ENCODE results near the gene CSF2. TPM values are rescaled to one million over a fixed set of nuclear protein-coding genes. Genes with fewer than 3 reads are reported as not detected.
A peak's percentile ranks its signal among the peaks of the same experiment; 100 is the strongest.
"Not testable (repeated sequence)": the region's sequence is repeated elsewhere in the genome, so short reads cannot be mapped to it uniquely, and the experiment has no call there.

CSF2 gene
- total RNA-seq, 2 donors from 2014 or later = not detected

GRCh38 chr5:132103332-132103951 is 29.9 kb downstream of the CSF2 start:
- H3K9me3 ChIP-seq = no peaks in the 10 kb centered on the region
- DNase-seq (ENCODE audit: low spot score) (peak; percentile 85), ATAC-seq (ENCODE audit: insufficient number of reproducible peaks, low FRiP score, low read depth) (peak; percentile 65)
- H3K4me1 ChIP-seq (ENCODE audit: control insufficient read depth in 1 of 2, low read depth in 2 of 2) = peaks cover 17 to 31% of the 10 kb centered on the region in 2 donors
- H3K27ac ChIP-seq = peak overlapping the region; percentile 57 to 60
- peak; percentile 9 for TF ChIP-seq CTCF (IDR thresholded peaks at IDR 0.05)
- H3K4me3 ChIP-seq = no peak overlapping the region
- H3K27me3 ChIP-seq (replicated peaks; ENCODE audit: insufficient read depth) = no peaks in the 10 kb centered on the region
- no peaks in the 10 kb centered on the region for H3K36me3 ChIP-seq

GRCh38 chr5:132103969-132104391 is 30.4 kb downstream of the CSF2 start:
- Histone ChIP-seq H3K36me3 (no peaks in the 10 kb centered on the region), H3K27ac (peak overlapping the region; percentile 20 to 57), H3K4me1 (ENCODE audit: control insufficient read depth in 1 of 2, low read depth in 2 of 2) (peaks cover 17 to 26% of the 10 kb centered on the region in 2 donors), H3K9me3 (no peaks in the 10 kb centered on the region), H3K27me3 (replicated peaks; ENCODE audit: insufficient read depth) (no peaks in the 10 kb centered on the region), H3K4me3 (no peak overlapping the region)
- TF ChIP-seq CTCF (IDR thresholded peaks at IDR 0.05) = no peak
- DNase-seq (ENCODE audit: low spot score) (no peak), ATAC-seq (ENCODE audit: insufficient number of reproducible peaks, low FRiP score, low read depth) (no peak)

DNA sequence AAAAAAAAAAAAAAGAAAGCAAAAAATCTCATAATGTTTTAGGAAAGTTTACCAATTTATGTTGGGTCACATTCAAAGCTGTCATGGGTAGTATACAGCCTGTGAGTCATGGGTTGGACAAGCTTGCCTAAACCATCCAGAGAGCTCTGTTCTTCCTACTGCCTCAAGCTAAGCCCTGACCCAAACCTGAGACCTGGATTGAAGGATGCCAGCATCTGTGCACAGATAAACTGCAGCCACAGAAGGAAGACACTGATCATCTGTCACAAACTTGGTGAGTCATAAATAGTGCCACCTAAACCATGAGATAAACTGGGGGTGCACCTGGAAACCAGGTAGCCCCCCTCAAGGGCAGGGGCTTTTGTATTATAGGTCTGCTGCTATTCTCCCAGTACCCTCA is 31.0 kb downstream of the CSF2 start:
- no peak overlapping the region for H3K27ac ChIP-seq
- no peak for TF ChIP-seq CTCF (IDR thresholded peaks at IDR 0.05)

DNA sequence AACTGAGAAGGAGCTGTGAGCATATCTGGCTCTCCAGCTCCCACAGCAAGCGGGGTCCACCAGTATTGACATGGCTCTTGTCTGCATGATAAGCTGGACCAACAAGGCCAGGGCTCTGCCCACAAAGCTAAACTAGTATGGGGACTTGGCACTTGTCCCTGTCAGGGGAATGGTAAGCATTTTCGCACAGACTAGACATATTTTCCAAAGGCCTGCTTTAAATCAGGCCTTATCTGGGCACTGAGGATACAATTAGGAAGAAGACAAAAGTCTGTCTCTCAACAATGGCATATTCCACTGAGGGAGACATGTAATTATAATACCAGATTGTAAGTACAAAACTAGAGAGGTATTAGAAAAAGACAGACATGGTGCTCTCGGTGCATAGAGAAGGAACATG is 32.1 kb downstream of the CSF2 start:
- Histone ChIP-seq H3K9me3 (no peaks in the 10 kb centered on the region), H3K27me3 (replicated peaks; ENCODE audit: insufficient read depth) (no peaks in the 10 kb centered on the region), H3K4me3 (no peak overlapping the region), H3K27ac (no peak overlapping the region), H3K4me1 (ENCODE audit: control insufficient read depth in 1 of 2, low read depth in 2 of 2) (peaks cover 17 to 26% of the 10 kb centered on the region in 2 donors), H3K36me3 (no peaks in the 10 kb centered on the region)
- no peak for ATAC-seq (ENCODE audit: insufficient number of reproducible peaks, low FRiP score, low read depth)
- no peak for TF ChIP-seq CTCF (IDR thresholded peaks at IDR 0.05)
- DNase-seq (ENCODE audit: low spot score) = no peak

More for the DNA sequence above, 31.0 kb downstream of the CSF2 start:
- H3K27me3 ChIP-seq (replicated peaks; ENCODE audit: insufficient read depth) = no peaks in the 10 kb centered on the region
- no peaks in the 10 kb centered on the region for H3K9me3 ChIP-seq
- no peaks in the 10 kb centered on the region for H3K36me3 ChIP-seq
- H3K4me3 ChIP-seq = no peak overlapping the region
- ATAC-seq (ENCODE audit: insufficient number of reproducible peaks, low FRiP score, low read depth) (peak; percentile 43), DNase-seq (ENCODE audit: low spot score) (no peak)
- H3K4me1 ChIP-seq (ENCODE audit: control insufficient read depth in 1 of 2, low read depth in 2 of 2) = peaks cover 17 to 26% of the 10 kb centered on the region in 2 donors

DNA sequence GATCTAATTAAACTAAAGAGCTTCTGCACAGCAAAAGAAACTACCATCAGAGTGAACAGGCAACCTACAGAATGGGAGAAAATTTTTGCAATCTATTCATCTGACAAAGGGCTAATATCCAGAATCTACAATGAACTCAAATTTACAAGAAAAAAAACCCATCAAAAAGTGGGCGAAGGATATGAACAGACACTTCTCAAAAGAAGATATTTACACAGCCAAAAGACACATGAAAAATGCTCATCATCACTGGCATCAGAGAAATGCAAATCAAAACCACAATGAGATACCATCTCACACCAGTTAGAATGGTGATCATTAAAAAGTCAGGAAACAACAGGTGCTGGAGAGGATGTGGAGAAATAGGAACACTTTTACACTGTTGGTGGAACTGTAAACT is 34.9 kb downstream of the CSF2 start:
- DNase-seq (ENCODE audit: low spot score); ATAC-seq (ENCODE audit: insufficient number of reproducible peaks, low FRiP score, low read depth); H3K4me3 ChIP-seq; H3K36me3 ChIP-seq; H3K27ac ChIP-seq; H3K27me3 ChIP-seq (replicated peaks; ENCODE audit: insufficient read depth): not testable (repeated sequence)
- H3K4me1 ChIP-seq (ENCODE audit: control insufficient read depth in 1 of 2, low read depth in 2 of 2) = peaks cover 11 to 14% of the 10 kb centered on the region in 2 donors
- peaks cover 10% of the 10 kb centered on the region for H3K9me3 ChIP-seq

GRCh38 chr5:132108957-132109356 is 35.4 kb downstream of the CSF2 start:
- not testable (repeated sequence) for DNase-seq (ENCODE audit: low spot score); ATAC-seq (ENCODE audit: insufficient number of reproducible peaks, low FRiP score, low read depth)

More at GRCh38 chr5:132108957-132109356, 35.4 kb downstream of the CSF2 start:
- Histone ChIP-seq H3K4me1 (ENCODE audit: control insufficient read depth in 1 of 2, low read depth in 2 of 2) (peaks cover 7 to 10% of the 10 kb centered on the region in 2 donors), H3K9me3 (peaks cover 10% of the 10 kb centered on the region)
- not testable (repeated sequence) for H3K36me3 ChIP-seq; H3K4me3 ChIP-seq; H3K27ac ChIP-seq; H3K27me3 ChIP-seq (replicated peaks; ENCODE audit: insufficient read depth)
